SK-MEL-5 (cell line): Measurements from ENCODE around the gene KRT34. TPM values are rescaled to one million over a fixed set of nuclear protein-coding genes. Genes with fewer than 3 reads are reported as not detected.
"Not testable (repeated sequence)": the region's sequence is repeated elsewhere in the genome, so short reads cannot be mapped to it uniquely, and the experiment has no call there.

Experiments
- DNase-seq: peaks from one replicate; pipeline ENCODE4 v3.0.0-alpha.2; 2016; ENCODE audit warnings: low read depth, low spot score
- in situ Hi-C: cut with HindIII; loops from 2 replicates; pipeline ENCODE4 v1.10.0; 2016; ENCODE audit warnings: low sequenced_read_pairs, high pct_unique_total_duplicates, low pct_unique_long_range_greater_than_20kb
- total RNA-seq: library from RNA; depleted of rRNA; stranded (reverse); fragments of >200 nt; shearing (Covaris generic); gene quantifications from 2 replicates; pipeline ENCODE4 v1.2.3, GENCODE V29; 2014

Gene KRT34
- total RNA-seq, 1 experiment from 2014 or later: not detected

- in situ Hi-C loops: no loop called here
- no peak for DNase-seq
These were observed 1.6 kb upstream of the KRT34 start for GRCh38 chr17:41383690-41384089.

- no peak for DNase-seq
These were observed 288 bp upstream of the KRT34 start for GRCh38 chr17:41382394-41382793.

GRCh38 chr17:41380091-41380490 is 2.0 kb downstream of the KRT34 start:
- in situ Hi-C loops, DNase-seq: not testable (repeated sequence)

More at GRCh38 chr17:41382394-41382793, 288 bp upstream of the KRT34 start:
- in situ Hi-C loops: no loop called here

- no peak for DNase-seq
- in situ Hi-C loops: no loop called here
These were observed 4.6 kb downstream of the KRT34 start for GRCh38 chr17:41377546-41377945.

GRCh38 chr17:41369713-41370112 is 12.4 kb downstream of the KRT34 start, which contains the start of gene KRT33B:
TSS of gene KRT33B (minus strand) at chr17:41369813. CDS start at chr17:41369750, 63 bp downstream.
- no peak for DNase-seq

GRCh38 chr17:41369023-41369422 is 13.1 kb downstream of the KRT34 start:
- DNase-seq: no peak
- in situ Hi-C loops: no loop called here

More at GRCh38 chr17:41369713-41370112, 12.4 kb downstream of the KRT34 start, which contains the start of gene KRT33B:
- in situ Hi-C loops: no loop called here

- DNase-seq: no peak
- in situ Hi-C loops: no loop called here
These were observed 14.6 kb downstream of the KRT34 start for GRCh38 chr17:41367426-41368075.

- in situ Hi-C loops: no loop called here
- no peak for DNase-seq
These were observed 16.0 kb downstream of the KRT34 start for GRCh38 chr17:41366070-41366469.

GRCh38 chr17:41363881-41364280 is 18.2 kb downstream of the KRT34 start:
- DNase-seq: no peak
- in situ Hi-C loops: no loop called here

GRCh38 chr17:41360296-41360995 is 21.7 kb downstream of the KRT34 start:
- no peak for DNase-seq
- in situ Hi-C loops: no loop called here

GRCh38 chr17:41354536-41354935 is 27.6 kb downstream of the KRT34 start:
- in situ Hi-C loops: no loop called here
- DNase-seq: no peak

GRCh38 chr17:41352597-41353366 is 29.3 kb downstream of the KRT34 start:
- in situ Hi-C loops: no loop called here
- DNase-seq: no peak

GRCh38 chr17:41351177-41351576 is 30.9 kb downstream of the KRT34 start:
- in situ Hi-C loops: no loop called here
- DNase-seq: no peak

- DNase-seq, in situ Hi-C loops: not testable (repeated sequence)
These were observed 31.7 kb downstream of the KRT34 start, which contains the start of gene KRT33A for GRCh38 chr17:41350381-41350878. TSS of gene KRT33A (minus strand) at chr17:41350828. CDS start at chr17:41350767, 61 bp downstream.

GRCh38 chr17:41347869-41348760 is 34.0 kb downstream of the KRT34 start:
- no peak for DNase-seq
- in situ Hi-C loops: no loop called here

GRCh38 chr17:41346421-41346820 is 35.7 kb downstream of the KRT34 start:
- DNase-seq, in situ Hi-C loops: not testable (repeated sequence)

GRCh38 chr17:41345992-41346391 is 36.1 kb downstream of the KRT34 start:
- in situ Hi-C loops: no loop called here
- no peak for DNase-seq
